K562 (cell line): ENCODE data around the gene HPCAL1. TPM values are rescaled to one million over a fixed set of nuclear protein-coding genes. Genes with fewer than 3 reads are reported as not detected.

Experiments
- AFF1 ChIP-seq, 2 experiments: fragments of 450-650 bp; IDR thresholded peaks; 2 replicates each; pipeline ENCODE4 v1.6.1; 2018; ENCODE audit warnings: mild to moderate bottlenecking in 2 of 2, low read depth in 1 of 2; ENCODE audit not compliant: partially characterized antibody in 2 of 2
- FOXA1 ChIP-seq: fragments of 450-650 bp; IDR thresholded peaks from 2 replicates; pipeline ENCODE4 v1.6.1; 2016; ENCODE audit warnings: mild to moderate bottlenecking, borderline replicate concordance
- HOXB6 ChIP-seq: fragments of 250-450 bp; sonication (Bioruptor Pico); IDR thresholded peaks from 2 replicates; pipeline ENCODE4 v1.5.1; 2022; ENCODE audit warnings: mild to moderate bottlenecking, borderline replicate concordance
- ZNF764 ChIP-seq: fragments of 250-450 bp; sonication (Bioruptor Pico); IDR thresholded peaks from 2 replicates; pipeline ENCODE4 v1.4.0; 2020; ENCODE audit warnings: low read depth, mild to moderate bottlenecking, moderate library complexity
- polyA plus RNA-seq, 8 experiments: library from polyadenylated mRNA; depleted of rRNA in 4 of 8; stranded (reverse) in 5 of 8; unstranded in 3 of 8; fragments of >200 nt; fragmentation: Nextera tagmentation in 2 of 8; fragmentation: Illumina TruSeq in 1 of 8; extraction: Ambion mirVana in 2 of 8; extraction: Trizol in 1 of 8; gene quantifications; 2 replicates each; pipeline versions ENCODE4 v1.2.1 to v1.2.3, GENCODE V29; 2011 to 2014; ENCODE audit warnings: inconsistent platforms in 1 of 8, missing spikeins in 1 of 8
- total RNA-seq, 7 experiments: library from RNA; depleted of rRNA in 6 of 7; stranded (reverse); fragments of >200 nt in 6 of 7; fragmentation: Illumina TruSeq in 2 of 7; extraction: Trizol in 2 of 7; gene quantifications; 2 replicates each; pipeline versions ENCODE4 v1.2.1 to v1.2.3, GENCODE V29; 2011 to 2021; ENCODE audit warnings: low replicate concordance in 1 of 7
- TF ChIP-seq, protein P1 (sequence below), 2 experiments: fragments of 450-650 bp in 1 of 2; sonication (generic) in 1 of 2; formaldehyde crosslinking in 1 of 2; IDR thresholded peaks; 2 replicates each; pipeline versions ENCODE4 v1.7.1 to v1.9.0; 2016 to 2022; ENCODE audit warnings: inconsistent platforms in 1 of 2, mild to moderate bottlenecking in 1 of 2, missing genetic modification reagents in 1 of 2

Gene HPCAL1
- total and polyA plus RNA-seq, 9 of the 15 experiments (the other 6 are each of a cell fraction or from before 2014, with no cell fraction given), result 2.7 to 65.5 (median 23.9) TPM

- TF ChIP-seq, protein P1, sequence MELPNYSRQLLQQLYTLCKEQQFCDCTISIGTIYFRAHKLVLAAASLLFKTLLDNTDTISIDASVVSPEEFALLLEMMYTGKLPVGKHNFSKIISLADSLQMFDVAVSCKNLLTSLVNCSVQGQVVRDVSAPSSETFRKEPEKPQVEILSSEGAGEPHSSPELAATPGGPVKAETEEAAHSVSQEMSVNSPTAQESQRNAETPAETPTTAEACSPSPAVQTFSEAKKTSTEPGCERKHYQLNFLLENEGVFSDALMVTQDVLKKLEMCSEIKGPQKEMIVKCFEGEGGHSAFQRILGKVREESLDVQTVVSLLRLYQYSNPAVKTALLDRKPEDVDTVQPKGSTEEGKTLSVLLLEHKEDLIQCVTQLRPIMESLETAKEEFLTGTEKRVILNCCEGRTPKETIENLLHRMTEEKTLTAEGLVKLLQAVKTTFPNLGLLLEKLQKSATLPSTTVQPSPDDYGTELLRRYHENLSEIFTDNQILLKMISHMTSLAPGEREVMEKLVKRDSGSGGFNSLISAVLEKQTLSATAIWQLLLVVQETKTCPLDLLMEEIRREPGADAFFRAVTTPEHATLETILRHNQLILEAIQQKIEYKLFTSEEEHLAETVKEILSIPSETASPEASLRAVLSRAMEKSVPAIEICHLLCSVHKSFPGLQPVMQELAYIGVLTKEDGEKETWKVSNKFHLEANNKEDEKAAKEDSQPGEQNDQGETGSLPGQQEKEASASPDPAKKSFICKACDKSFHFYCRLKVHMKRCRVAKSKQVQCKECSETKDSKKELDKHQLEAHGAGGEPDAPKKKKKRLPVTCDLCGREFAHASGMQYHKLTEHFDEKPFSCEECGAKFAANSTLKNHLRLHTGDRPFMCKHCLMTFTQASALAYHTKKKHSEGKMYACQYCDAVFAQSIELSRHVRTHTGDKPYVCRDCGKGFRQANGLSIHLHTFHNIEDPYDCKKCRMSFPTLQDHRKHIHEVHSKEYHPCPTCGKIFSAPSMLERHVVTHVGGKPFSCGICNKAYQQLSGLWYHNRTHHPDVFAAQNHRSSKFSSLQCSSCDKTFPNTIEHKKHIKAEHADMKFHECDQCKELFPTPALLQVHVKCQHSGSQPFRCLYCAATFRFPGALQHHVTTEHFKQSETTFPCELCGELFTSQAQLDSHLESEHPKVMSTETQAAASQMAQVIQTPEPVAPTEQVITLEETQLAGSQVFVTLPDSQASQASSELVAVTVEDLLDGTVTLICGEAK (IDR thresholded peaks at IDR 0.05), result no peak; the same call in 1 of the 2 replicates
- TF ChIP-seq, protein P1 (CRISPR knock-in tag; IDR thresholded peaks at IDR 0.05), result no peak
- TF ChIP-seq FOXA1, result no peak
- TF ChIP-seq AFF1 (IDR thresholded peaks at IDR 0.05; ENCODE audit: low read depth in 1 of 2, partially characterized antibody in 2 of 2), result no peak
- TF ChIP-seq HOXB6, result no peak
- TF ChIP-seq ZNF764 (CRISPR knock-in tag), result no peak
These were observed 105.3 kb downstream of the HPCAL1 start (continued) for GRCh38 chr2:10407841-10408648.
